CD4-positive, alpha-beta T cell (primary cell): ENCODE results near the gene FOXC1. TPM values are rescaled to one million over a fixed set of nuclear protein-coding genes. Genes with fewer than 3 reads are reported as not detected.

Source experiments
- ATAC-seq: fragments of 200-7000 bp; cut with Tn5 transposase; one replicate; pipeline ENCODE4 v1.10.0; 2022; ENCODE audit warnings: mild to moderate bottlenecking; ENCODE audit not compliant: poor library complexity
- CTCF ChIA-PET: fragments of 350-600 bp; sonication (Branson Sonifier 250); formaldehyde crosslinking; loops from one replicate; lab custom pipeline; 2021; ENCODE audit warnings: antibody characterized with exemption, inconsistent platforms; lab: Charles Lee
- POLR2A ChIA-PET: fragments of 350-600 bp; sonication (Branson Sonifier 250); formaldehyde crosslinking; loops from one replicate; lab custom pipeline; 2021; ENCODE audit warnings: antibody characterized with exemption, inconsistent platforms; lab: Charles Lee
- DNase-seq, 14 experiments: peaks; one replicate each; pipeline ENCODE4 v3.0.0-alpha.2; 2013 to 2020; ENCODE audit warnings: mixed read lengths in 2 of 14
- H3K27ac ChIP-seq, 2 donors: one replicate each; pipeline versions ENCODE4 v1.5.1 to v1.7.0; 2013; ENCODE audit warnings: low read length in 2 of 2, low read depth in 1 of 2, mild to moderate bottlenecking in 1 of 2
- H3K27me3 ChIP-seq, 2 experiments: 1 replicate in 1 of 2; 2 replicates in 1 of 2; pipeline versions ENCODE4 v1.6.1 to v1.7.0; 2013; ENCODE audit warnings: low read length in 2 of 2, control low read depth in 1 of 2, mild to moderate bottlenecking in 1 of 2, moderate library complexity in 1 of 2; ENCODE audit not compliant: insufficient read depth in 2 of 2, control insufficient read depth in 1 of 2
- H3K36me3 ChIP-seq: one replicate; pipeline ENCODE4 v1.6.1; 2013; ENCODE audit warnings: low read length, control low read depth; ENCODE audit not compliant: insufficient read depth
- H3K4me1 ChIP-seq: one replicate; pipeline ENCODE4 v1.6.1; 2013; ENCODE audit warnings: low read length, control low read depth; ENCODE audit not compliant: insufficient read depth
- H3K4me3 ChIP-seq: one replicate; pipeline ENCODE4 v1.5.1; 2013; ENCODE audit warnings: mild to moderate bottlenecking, low read length, moderate library complexity
- H3K9me3 ChIP-seq, 2 experiments: 1 replicate in 1 of 2; 2 replicates in 1 of 2; pipeline versions ENCODE4 v1.6.1 to v1.7.0; 2013; ENCODE audit warnings: low read length in 2 of 2, mild to moderate bottlenecking in 2 of 2, control low read depth in 1 of 2, moderate library complexity in 1 of 2; ENCODE audit not compliant: control insufficient read depth in 1 of 2, insufficient read depth in 1 of 2
- H3K27ac Mint-ChIP-seq: one replicate; pipeline ENCODE4 v1.8.0; 2020; ENCODE audit warnings: mixed read lengths
- H3K27me3 Mint-ChIP-seq: one replicate; pipeline ENCODE4 v1.8.0; 2021; ENCODE audit warnings: mixed read lengths
- H3K36me3 Mint-ChIP-seq: one replicate; pipeline ENCODE4 v1.8.0; 2021; ENCODE audit warnings: low read depth, mixed read lengths
- H3K4me1 Mint-ChIP-seq: one replicate; pipeline ENCODE4 v1.8.0; 2021; ENCODE audit warnings: low read depth, mixed read lengths
- H3K4me3 Mint-ChIP-seq: one replicate; pipeline ENCODE4 v1.8.0; 2020; ENCODE audit warnings: mild to moderate bottlenecking, mixed read lengths
- H3K9me3 Mint-ChIP-seq: one replicate; pipeline ENCODE4 v1.8.0; 2020; ENCODE audit warnings: mixed read lengths
- CTCF ChIP-seq: fragments of 200-600 bp; IDR thresholded peaks from one replicate; pipeline ENCODE4 v1.8.0; 2022; ENCODE audit warnings: antibody characterized with exemption, mild to moderate bottlenecking
- intact Hi-C, 2 experiments: fragments of 100-400 bp; cut with DNase I in 1 of 2; cut with micrococcal nuclease in 1 of 2; formaldehyde crosslinking; loops; one replicate each; pipeline versions ENCODE4 v1.15.1 to v1.9.0; 2023 to 2025; cut with DNase I, micrococcal nuclease
- total RNA-seq, 174 experiments: library from RNA in 2 of 174; stranded (reverse) in 2 of 174; gene quantifications; one replicate each; pipeline ENCODE4 v1.2.3 and lab custom pipeline; 2021 to 2026

FOXC1 gene
- total RNA-seq, 2 experiments from 2014 or later = not detected

- intact Hi-C loops = no loop called here
- Mint-ChIP-seq H3K27ac (no peak overlapping the region), H3K4me1 (no peaks in the 10 kb centered on the region), H3K36me3 (no peaks in the 10 kb centered on the region), H3K4me3 (no peak overlapping the region), H3K9me3 (no peaks in the 10 kb centered on the region), H3K27me3 (peaks cover 26% of the 10 kb centered on the region)
- no peak overlapping the region for H3K4me3 ChIP-seq
- no peak overlapping the region for H3K27ac ChIP-seq
- ATAC-seq = no peak
- no peaks in the 10 kb centered on the region for H3K36me3 ChIP-seq
- DNase-seq = no peak
- H3K27me3 ChIP-seq = peaks cover 0 to 9% of the 10 kb centered on the region in 2 experiments
- H3K4me1 ChIP-seq = no peaks in the 10 kb centered on the region
- POLR2A ChIA-PET = no interaction called here
- H3K9me3 ChIP-seq = no peaks in the 10 kb centered on the region
- CTCF ChIA-PET = no interaction called here
- TF ChIP-seq CTCF = no peak
Observed at GRCh38 chr6:1634081-1634480, 24.4 kb downstream of the FOXC1 start.

- ATAC-seq = no peak
- H3K36me3 Mint-ChIP-seq = no peaks in the 10 kb centered on the region
- intact Hi-C loops = no loop called here
- H3K4me3 Mint-ChIP-seq = no peak overlapping the region
- Histone ChIP-seq H3K9me3 (no peaks in the 10 kb centered on the region), H3K27me3 (peaks cover 0 to 3% of the 10 kb centered on the region in 2 experiments), H3K27ac (no peak overlapping the region), H3K4me3 (no peak overlapping the region), H3K4me1 (no peaks in the 10 kb centered on the region), H3K36me3 (no peaks in the 10 kb centered on the region)
- ChIA-PET POLR2A (no interaction called here), CTCF (no interaction called here)
- no peak for DNase-seq
- TF ChIP-seq CTCF = no peak
- no peak overlapping the region for H3K27ac Mint-ChIP-seq
- no peaks in the 10 kb centered on the region for H3K4me1 Mint-ChIP-seq
- no peaks in the 10 kb centered on the region for H3K9me3 Mint-ChIP-seq
- H3K27me3 Mint-ChIP-seq = peaks cover 18% of the 10 kb centered on the region
Observed at GRCh38 chr6:1635305-1636010, 25.7 kb downstream of the FOXC1 start.

GRCh38 chr6:1636272-1636825 is 26.6 kb downstream of the FOXC1 start:
- H3K36me3 Mint-ChIP-seq = no peaks in the 10 kb centered on the region

More at GRCh38 chr6:1636272-1636825, 26.6 kb downstream of the FOXC1 start:
- Histone ChIP-seq H3K4me1 (no peaks in the 10 kb centered on the region), H3K27me3 (peaks cover 0 to 3% of the 10 kb centered on the region in 2 experiments), H3K27ac (no peak overlapping the region), H3K4me3 (no peak overlapping the region), H3K36me3 (no peaks in the 10 kb centered on the region), H3K9me3 (no peaks in the 10 kb centered on the region)
- intact Hi-C loops = no loop called here
- no peak for ATAC-seq
- H3K4me1 Mint-ChIP-seq = no peaks in the 10 kb centered on the region
- TF ChIP-seq CTCF = no peak
- H3K27me3 Mint-ChIP-seq = peaks cover 13% of the 10 kb centered on the region
- ChIA-PET POLR2A (no interaction called here), CTCF (no interaction called here)
- no peaks in the 10 kb centered on the region for H3K9me3 Mint-ChIP-seq
- no peak overlapping the region for H3K27ac Mint-ChIP-seq
- no peak overlapping the region for H3K4me3 Mint-ChIP-seq
- DNase-seq = peak in 1 of 14 experiments; percentile 21
